Activated gamma-delta T cell treated with Interleukin-2 at 50 U/mL for 16 hours (primary cell): ENCODE data around the gene SNRNP35.
A peak's percentile ranks its signal among the peaks of the same experiment; 100 is the strongest.
"Not testable (repeated sequence)": the region's sequence is repeated elsewhere in the genome, so short reads cannot be mapped to it uniquely, and the experiment has no call there.

Experiments used
- DNase-seq: peaks from one replicate; pipeline ENCODE4 v3.0.0-alpha.2; 2020

Gene SNRNP35

GRCh38 chr12:123449856-123450255, 8.1 kb upstream of the SNRNP35 start:
- DNase-seq, result no peak

GRCh38 chr12:123450636-123451035, 7.3 kb upstream of the SNRNP35 start:
- DNase-seq, result no peak

- DNase-seq, result not testable (repeated sequence)
Observed at GRCh38 chr12:123452276-123452550, 5.7 kb upstream of the SNRNP35 start.

- no peak for DNase-seq
Observed at GRCh38 chr12:123453165-123453564, 4.8 kb upstream of the SNRNP35 start.

- DNase-seq, result not testable (repeated sequence)
Observed at GRCh38 chr12:123463174-123463573, 5.2 kb downstream of the SNRNP35 start.

- DNase-seq, result no peak
Observed at GRCh38 chr12:123465084-123465483, 7.1 kb downstream of the SNRNP35 start.

GRCh38 chr12:123468786-123469185, 10.8 kb downstream of the SNRNP35 start:
- no peak for DNase-seq

GRCh38 chr12:123469978-123470377, 12.0 kb downstream of the SNRNP35 start:
- DNase-seq, result no peak

GRCh38 chr12:123471374-123472068, 13.6 kb downstream of the SNRNP35 start:
- no peak for DNase-seq

- no peak for DNase-seq
Observed at GRCh38 chr12:123472438-123472849, 14.5 kb downstream of the SNRNP35 start.

GRCh38 chr12:123474485-123475245, 16.7 kb downstream of the SNRNP35 start:
- peak; percentile 18 for DNase-seq

- no peak for DNase-seq
Observed at GRCh38 chr12:123475246-123475703, 17.3 kb downstream of the SNRNP35 start.

GRCh38 chr12:123478069-123478468, 20.1 kb downstream of the SNRNP35 start:
- DNase-seq, result no peak

GRCh38 chr12:123478762-123479161, 20.8 kb downstream of the SNRNP35 start:
- no peak for DNase-seq

- DNase-seq, result no peak
Observed at GRCh38 chr12:123479442-123480180, 21.7 kb downstream of the SNRNP35 start.

- not testable (repeated sequence) for DNase-seq
Observed at GRCh38 chr12:123481251-123481650, 23.3 kb downstream of the SNRNP35 start.

- DNase-seq, result no peak
Observed at GRCh38 chr12:123482876-123483275, 24.9 kb downstream of the SNRNP35 start.

GRCh38 chr12:123483602-123484248, 25.8 kb downstream of the SNRNP35 start:
- DNase-seq, result peak; percentile 35

- no peak for DNase-seq
Observed at GRCh38 chr12:123485756-123486155, 27.8 kb downstream of the SNRNP35 start.

GRCh38 chr12:123487428-123487827, 29.5 kb downstream of the SNRNP35 start:
- no peak for DNase-seq

- no peak for DNase-seq
Observed at GRCh38 chr12:123488539-123489230, 30.7 kb downstream of the SNRNP35 start.

GRCh38 chr12:123489580-123489979, 31.6 kb downstream of the SNRNP35 start:
- no peak for DNase-seq

- DNase-seq, result no peak
Observed at GRCh38 chr12:123490089-123490488, 32.1 kb downstream of the SNRNP35 start.
